ENCODE data around the gene NDUFS2.

DNA sequence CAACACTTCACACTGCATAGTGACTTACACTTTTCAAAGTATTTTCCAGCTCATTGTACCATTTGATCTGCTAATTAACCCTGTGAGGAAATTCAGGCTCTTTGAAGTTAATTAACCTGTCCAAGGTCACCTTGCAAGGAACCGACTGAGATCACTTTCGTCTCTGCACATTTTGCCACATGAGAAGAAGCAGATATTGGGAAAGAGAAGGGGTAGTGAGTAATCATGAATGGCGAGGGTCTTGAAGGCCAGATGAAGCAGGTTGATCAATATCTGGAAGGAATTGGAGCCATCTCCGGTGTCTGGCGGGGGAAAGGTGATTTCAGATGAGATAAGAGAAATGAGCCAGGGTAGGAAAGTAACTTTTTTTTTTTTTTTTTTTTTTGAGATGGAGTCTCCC, 17.8 kb downstream of the NDUFS2 start:
- TF ChIP-seq, protein P1, sequence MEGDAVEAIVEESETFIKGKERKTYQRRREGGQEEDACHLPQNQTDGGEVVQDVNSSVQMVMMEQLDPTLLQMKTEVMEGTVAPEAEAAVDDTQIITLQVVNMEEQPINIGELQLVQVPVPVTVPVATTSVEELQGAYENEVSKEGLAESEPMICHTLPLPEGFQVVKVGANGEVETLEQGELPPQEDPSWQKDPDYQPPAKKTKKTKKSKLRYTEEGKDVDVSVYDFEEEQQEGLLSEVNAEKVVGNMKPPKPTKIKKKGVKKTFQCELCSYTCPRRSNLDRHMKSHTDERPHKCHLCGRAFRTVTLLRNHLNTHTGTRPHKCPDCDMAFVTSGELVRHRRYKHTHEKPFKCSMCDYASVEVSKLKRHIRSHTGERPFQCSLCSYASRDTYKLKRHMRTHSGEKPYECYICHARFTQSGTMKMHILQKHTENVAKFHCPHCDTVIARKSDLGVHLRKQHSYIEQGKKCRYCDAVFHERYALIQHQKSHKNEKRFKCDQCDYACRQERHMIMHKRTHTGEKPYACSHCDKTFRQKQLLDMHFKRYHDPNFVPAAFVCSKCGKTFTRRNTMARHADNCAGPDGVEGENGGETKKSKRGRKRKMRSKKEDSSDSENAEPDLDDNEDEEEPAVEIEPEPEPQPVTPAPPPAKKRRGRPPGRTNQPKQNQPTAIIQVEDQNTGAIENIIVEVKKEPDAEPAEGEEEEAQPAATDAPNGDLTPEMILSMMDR (IDR thresholded peaks at IDR 0.05), result no peak
- TF ChIP-seq POLR2A (IDR thresholded peaks at IDR 0.05), result no peak
